Putamen (tissue), 1 donor: Measurements from ENCODE around the gene NOSIP.

Experiments
- DNase-seq: peaks from one replicate; pipeline ENCODE4 v3.0.0-alpha.2; 2016; ENCODE audit warnings: low spot score

NOSIP gene

GRCh38 chr19:49546825-49547565, 33.4 kb downstream of the NOSIP start:
- DNase-seq: peak; percentile 79

DNA sequence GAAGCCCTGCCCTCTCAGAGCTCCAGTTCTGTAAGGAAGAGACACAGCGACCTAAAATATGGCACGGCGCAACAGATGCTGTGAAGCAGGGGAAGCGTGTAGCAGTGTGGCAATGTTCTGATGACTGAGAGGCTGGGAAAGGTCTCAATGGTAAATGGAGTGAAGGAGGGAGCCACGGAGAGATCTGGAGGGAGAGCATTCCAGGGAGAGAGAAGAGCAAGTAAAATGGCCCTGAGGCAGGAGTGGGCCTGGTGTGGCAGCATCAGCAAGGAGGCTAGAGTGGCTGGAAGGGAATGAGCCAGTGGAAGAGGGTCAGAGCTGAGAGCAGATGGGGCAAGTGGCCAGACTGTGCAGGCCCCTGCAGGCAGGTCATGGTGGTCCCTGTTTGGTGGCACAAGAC, 36.2 kb downstream of the NOSIP start:
- no peak for DNase-seq

GRCh38 chr19:49543032-49543431, 37.3 kb downstream of the NOSIP start:
- no peak for DNase-seq

DNA sequence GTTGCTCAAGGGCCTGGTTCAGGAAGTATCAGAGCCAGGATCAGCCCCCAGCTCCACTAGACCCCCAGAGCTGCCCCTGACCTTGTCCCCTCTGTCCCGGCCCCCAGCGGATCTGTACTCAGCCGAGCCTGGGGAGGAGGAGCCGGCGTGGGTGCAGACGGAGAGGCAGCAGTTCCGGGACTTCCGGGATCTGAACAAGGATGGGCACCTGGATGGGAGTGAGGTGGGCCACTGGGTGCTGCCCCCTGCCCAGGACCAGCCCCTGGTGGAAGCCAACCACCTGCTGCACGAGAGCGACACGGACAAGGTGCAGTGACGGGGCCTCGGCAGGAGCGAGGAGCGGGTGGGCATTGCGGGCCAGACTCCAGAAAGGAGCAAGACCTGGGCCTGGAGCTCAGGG, 37.9 kb downstream of the NOSIP start:
- no peak for DNase-seq

- DNase-seq: no peak
These were observed 38.4 kb downstream of the NOSIP start for GRCh38 chr19:49541914-49542313.

GRCh38 chr19:49539192-49539952, 41.0 kb downstream of the NOSIP start:
- no peak for DNase-seq

GRCh38 chr19:49538643-49539042, 41.7 kb downstream of the NOSIP start:
- no peak for DNase-seq

- DNase-seq: no peak
These were observed 43.4 kb downstream of the NOSIP start for GRCh38 chr19:49536921-49537462.

GRCh38 chr19:49534632-49535385, 45.5 kb downstream of the NOSIP start:
- DNase-seq: no peak

DNA sequence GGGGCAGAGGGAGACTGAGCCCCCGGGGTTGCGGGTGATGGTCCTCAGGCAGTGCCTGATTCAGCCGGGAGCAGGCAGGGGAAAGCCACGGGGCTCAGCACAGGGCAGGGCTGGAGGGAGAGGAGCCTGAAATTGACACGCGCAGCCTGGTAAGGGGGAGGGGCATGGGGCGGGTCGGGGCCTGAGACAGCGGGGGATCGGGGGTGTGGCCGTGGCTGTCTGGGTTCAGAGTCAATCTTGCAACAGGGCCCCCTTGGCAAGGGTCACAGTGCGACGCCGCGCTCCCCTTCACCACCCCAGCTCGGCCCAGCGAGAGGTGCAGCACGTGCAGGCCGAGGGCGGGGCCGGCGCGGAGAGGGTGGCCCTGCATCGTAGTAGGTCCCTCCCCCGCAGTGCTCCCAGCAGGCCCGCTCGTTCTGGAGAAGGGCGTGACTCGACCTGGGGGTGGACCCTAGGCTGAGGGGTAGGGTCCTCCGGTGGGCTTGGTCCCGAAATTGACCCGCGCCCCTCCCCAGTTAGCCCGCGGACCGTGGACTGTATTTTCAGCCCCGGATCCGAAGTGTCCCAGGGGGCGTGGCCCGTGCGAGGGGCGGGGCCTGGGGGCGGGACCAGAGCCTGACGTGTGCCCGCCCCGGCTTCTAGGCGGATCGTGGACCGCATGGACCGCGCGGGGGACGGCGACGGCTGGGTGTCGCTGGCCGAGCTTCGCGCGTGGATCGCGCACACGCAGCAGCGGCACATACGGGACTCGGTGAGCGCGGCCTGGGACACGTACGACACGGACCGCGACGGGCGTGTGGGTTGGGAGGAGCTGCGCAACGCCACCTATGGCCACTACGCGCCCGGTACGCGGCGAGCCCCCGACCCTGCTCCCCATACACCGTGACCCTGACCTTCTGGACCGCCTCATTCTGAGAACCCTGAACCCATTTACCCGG, 46.5 kb downstream of the NOSIP start:
- DNase-seq: no peak

DNA sequence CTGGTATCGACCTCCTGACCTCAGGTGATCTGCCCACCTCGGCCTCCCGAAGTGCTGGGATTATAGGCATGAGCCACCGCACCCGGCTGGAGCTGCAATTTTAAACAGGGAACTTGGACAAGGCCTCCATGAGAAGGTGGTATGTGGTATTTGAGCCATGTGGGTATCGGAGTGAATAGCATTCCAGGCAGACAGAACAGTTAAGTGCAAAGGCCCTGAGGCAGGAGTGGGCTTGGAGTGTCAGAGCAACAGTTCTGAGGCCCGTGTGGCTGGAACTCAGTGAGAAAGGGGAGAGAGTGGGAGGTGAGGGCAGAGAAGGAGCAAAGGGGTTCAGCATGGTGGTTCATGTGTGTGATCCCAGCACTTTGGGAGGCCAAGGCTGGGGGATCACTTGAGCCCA, 49.6 kb downstream of the NOSIP start:
- DNase-seq: no peak

- no peak for DNase-seq
These were observed 52.1 kb downstream of the NOSIP start for GRCh38 chr19:49528211-49528771.

DNA sequence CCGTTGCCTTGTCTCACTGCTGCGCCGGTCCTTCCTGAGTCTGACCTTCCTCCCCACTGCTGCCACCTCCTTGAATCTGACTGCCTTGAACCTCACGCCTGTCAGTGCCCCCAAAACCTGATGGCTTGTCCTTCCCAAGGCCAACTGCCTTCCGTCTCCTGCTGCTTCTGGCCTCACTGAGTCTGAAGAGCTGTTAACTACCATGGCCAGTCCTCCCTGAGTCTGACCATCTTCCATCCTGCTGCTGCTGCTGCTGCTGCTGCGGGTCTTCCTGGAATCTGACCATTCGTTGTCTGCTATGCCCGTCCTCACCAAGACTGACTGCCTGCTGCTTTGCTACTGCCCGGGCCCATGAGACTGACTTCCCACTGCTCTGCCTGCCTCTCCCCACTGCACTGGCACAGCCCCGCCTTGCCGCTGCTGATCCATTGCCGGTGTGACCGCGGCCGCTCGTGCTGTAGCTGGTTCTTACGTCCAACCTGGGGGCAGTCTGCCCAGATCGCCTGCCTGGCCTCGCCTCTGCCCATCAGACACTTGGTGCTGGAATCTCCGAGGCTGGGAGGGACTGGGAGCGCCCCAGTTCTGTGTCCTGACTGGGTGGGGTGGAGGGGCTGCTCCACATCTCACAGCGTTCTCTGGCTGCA, 55.4 kb downstream of the NOSIP start:
- DNase-seq: no peak

GRCh38 chr19:49520705-49521319, 59.5 kb downstream of the NOSIP start:
- DNase-seq: no peak

DNA sequence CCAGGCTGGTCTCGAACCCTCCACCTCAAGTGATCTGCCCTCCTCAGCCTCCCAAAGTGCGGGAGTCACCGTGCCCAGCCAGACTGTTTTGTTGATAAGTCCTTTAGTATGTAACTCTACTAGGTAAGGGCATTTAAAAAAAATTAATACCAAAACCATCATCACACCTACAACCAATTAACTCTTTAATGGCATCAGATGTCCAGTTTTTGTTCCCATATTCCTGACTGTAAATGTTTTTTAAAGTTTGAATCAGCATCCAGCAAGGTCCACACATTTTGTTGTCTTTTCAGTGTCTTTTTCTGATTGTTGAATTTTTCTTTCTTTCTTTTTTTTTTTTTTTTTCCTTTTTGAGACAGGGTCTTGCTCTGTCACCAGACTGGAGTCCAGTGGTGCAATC, 62.3 kb downstream of the NOSIP start:
- DNase-seq: no peak

DNA sequence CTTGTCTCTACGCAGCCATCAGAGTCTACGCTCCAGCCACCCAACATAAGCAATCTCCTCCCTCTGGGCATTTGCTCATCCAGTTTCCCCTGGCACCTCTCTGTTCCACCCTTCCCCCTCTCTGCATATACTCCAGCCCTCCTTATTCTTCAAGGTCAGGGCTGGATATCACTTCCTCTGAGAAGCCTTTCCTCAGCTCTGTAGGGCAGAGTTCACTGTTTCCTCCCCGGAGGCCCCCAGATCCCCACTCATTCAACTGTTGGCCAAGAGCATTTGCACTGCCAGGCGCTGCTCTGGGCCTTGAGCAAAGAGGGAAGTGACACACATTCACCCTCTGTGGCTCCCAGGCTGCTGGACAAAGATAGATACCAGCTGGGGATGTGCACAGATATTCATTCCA, 64.6 kb downstream of the NOSIP start:
- DNase-seq: no peak

DNA sequence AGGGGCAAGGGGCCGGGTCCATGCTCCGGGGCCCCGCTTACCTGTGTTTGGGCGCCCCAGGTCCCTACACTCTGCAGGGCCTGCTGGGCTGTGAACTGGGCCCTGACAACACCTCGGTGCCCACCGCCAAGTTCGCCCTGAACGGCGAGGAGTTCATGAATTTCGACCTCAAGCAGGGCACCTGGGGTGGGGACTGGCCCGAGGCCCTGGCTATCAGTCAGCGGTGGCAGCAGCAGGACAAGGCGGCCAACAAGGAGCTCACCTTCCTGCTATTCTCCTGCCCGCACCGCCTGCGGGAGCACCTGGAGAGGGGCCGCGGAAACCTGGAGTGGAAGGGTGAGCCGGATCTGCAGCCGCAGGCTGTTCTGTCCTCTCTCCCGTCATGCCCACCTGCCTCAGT, 66.2 kb downstream of the NOSIP start:
- no peak for DNase-seq

GRCh38 chr19:49513746-49514118, 66.6 kb downstream of the NOSIP start:
- DNase-seq: no peak

GRCh38 chr19:49512970-49513745, 67.2 kb downstream of the NOSIP start:
- DNase-seq: no peak
